ENCODE results near the gene OR5A1. TPM values are rescaled to one million over a fixed set of nuclear protein-coding genes. Genes with fewer than 3 reads are reported as not detected.

Gene OR5A1
- total RNA-seq, result not detected

- H3K36me3 ChIP-seq, result no peaks in the 10 kb centered on the region
- intact Hi-C loops (cut with DNase I), result no loop called here
- no peak within 1 kb of the TSS for H3K27ac ChIP-seq
- no peak for DNase-seq (ENCODE audit: low spot score in 2 of 2)
- no peaks in the 10 kb centered on the region for H3K4me1 ChIP-seq
- no peaks in the 10 kb centered on the region for H3K9me3 ChIP-seq
- no peak within 1 kb of the TSS for H3K4me3 ChIP-seq
- H3K27me3 ChIP-seq, result no peaks in the 10 kb centered on the region
- no peak for TF ChIP-seq CTCF (IDR thresholded peaks at IDR 0.05)
These were observed at the start of gene OR5A1 for GRCh38 chr11:59436169-59436568. Gene OR5A1 (plus strand): TSS chr11:59436469. CDS start chr11:59443169, 6,700 bp downstream.

- Histone ChIP-seq H3K27ac (no peak overlapping the region), H3K27me3 (no peaks in the 10 kb centered on the region), H3K9me3 (no peaks in the 10 kb centered on the region), H3K4me3 (no peak overlapping the region), H3K36me3 (no peaks in the 10 kb centered on the region), H3K4me1 (no peaks in the 10 kb centered on the region)
- DNase-seq (ENCODE audit: low spot score in 2 of 2), result no peak
- intact Hi-C loops (cut with DNase I), result no loop called here
- no peak for TF ChIP-seq CTCF (IDR thresholded peaks at IDR 0.05)
These were observed 42.1 kb upstream of the OR5A1 start for GRCh38 chr11:59394186-59394585.

GRCh38 chr11:59400461-59401261 is 35.6 kb upstream of the OR5A1 start:
- no peak for DNase-seq (ENCODE audit: low spot score in 2 of 2)
- H3K4me1 ChIP-seq, result no peaks in the 10 kb centered on the region
- H3K27ac ChIP-seq, result no peak overlapping the region
- H3K4me3 ChIP-seq, result no peak overlapping the region
- no peaks in the 10 kb centered on the region for H3K36me3 ChIP-seq
- no peak for TF ChIP-seq CTCF (IDR thresholded peaks at IDR 0.05)
- intact Hi-C loops (cut with DNase I), result no loop called here
- no peaks in the 10 kb centered on the region for H3K9me3 ChIP-seq
- no peaks in the 10 kb centered on the region for H3K27me3 ChIP-seq

GRCh38 chr11:59401262-59401552 is 35.1 kb upstream of the OR5A1 start:
- Histone ChIP-seq H3K4me3 (no peak overlapping the region), H3K27ac (no peak overlapping the region), H3K9me3 (no peaks in the 10 kb centered on the region), H3K36me3 (no peaks in the 10 kb centered on the region), H3K4me1 (no peaks in the 10 kb centered on the region), H3K27me3 (no peaks in the 10 kb centered on the region)
- intact Hi-C loops (cut with DNase I), result no loop called here
- TF ChIP-seq CTCF (IDR thresholded peaks at IDR 0.05), result no peak
- DNase-seq (ENCODE audit: low spot score in 2 of 2), result no peak

- Histone ChIP-seq H3K27ac (no peak overlapping the region), H3K4me1 (no peaks in the 10 kb centered on the region), H3K9me3 (no peaks in the 10 kb centered on the region), H3K27me3 (no peaks in the 10 kb centered on the region), H3K4me3 (no peak overlapping the region), H3K36me3 (no peaks in the 10 kb centered on the region)
- intact Hi-C loops (cut with DNase I), result no loop called here
- no peak for TF ChIP-seq CTCF (IDR thresholded peaks at IDR 0.05)
- DNase-seq (ENCODE audit: low spot score in 2 of 2), result no peak
These were observed 32.7 kb upstream of the OR5A1 start for GRCh38 chr11:59403546-59403945.

GRCh38 chr11:59413646-59414045 is 22.6 kb upstream of the OR5A1 start:
- no peak overlapping the region for H3K27ac ChIP-seq
- TF ChIP-seq CTCF (IDR thresholded peaks at IDR 0.05), result no peak
- intact Hi-C loops (cut with DNase I), result no loop called here

More at GRCh38 chr11:59413646-59414045, 22.6 kb upstream of the OR5A1 start:
- Histone ChIP-seq H3K4me3 (no peak overlapping the region), H3K9me3 (no peaks in the 10 kb centered on the region), H3K27me3 (no peaks in the 10 kb centered on the region), H3K4me1 (no peaks in the 10 kb centered on the region), H3K36me3 (no peaks in the 10 kb centered on the region)
- no peak for DNase-seq (ENCODE audit: low spot score in 2 of 2)

Measured in ascending aorta (tissue), 2 donors.